Liver (tissue), 9 donors: ENCODE data around the gene PINLYP. TPM values are rescaled to one million over a fixed set of nuclear protein-coding genes. Genes with fewer than 3 reads are reported as not detected.

Experiments used
- DNase-seq: peaks from one replicate; pipeline ENCODE4 v3.0.0-alpha.2; 2017; ENCODE audit warnings: low spot score
- H3K27ac ChIP-seq, 2 donors: one replicate each; pipeline ENCODE4 v1.7.0; 2013; ENCODE audit warnings: inconsistent platforms in 2 of 2, low read length in 2 of 2, control low read depth in 1 of 2, low read depth in 1 of 2, mild to moderate bottlenecking in 1 of 2
- H3K27me3 ChIP-seq, 4 donors: one replicate each; pipeline versions ENCODE4 v1.6.1 to v1.7.0; 2013; ENCODE audit warnings: low read length in 3 of 4, inconsistent platforms in 1 of 4, mild to moderate bottlenecking in 1 of 4, moderate library complexity in 1 of 4; ENCODE audit not compliant: control insufficient read depth in 4 of 4, insufficient read depth in 4 of 4
- H3K36me3 ChIP-seq, 4 donors: one replicate each; pipeline versions ENCODE4 v1.6.1 to v1.7.0; 2013; ENCODE audit warnings: low read length in 3 of 4, mild to moderate bottlenecking in 3 of 4, low read depth in 1 of 4, moderate library complexity in 1 of 4; ENCODE audit not compliant: control insufficient read depth in 4 of 4, insufficient read depth in 3 of 4
- H3K4me1 ChIP-seq, 4 donors: one replicate each; pipeline versions ENCODE4 v1.6.1 to v1.7.0; 2013; ENCODE audit warnings: low read length in 3 of 4, mild to moderate bottlenecking in 3 of 4, moderate library complexity in 1 of 4; ENCODE audit not compliant: control insufficient read depth in 4 of 4, insufficient read depth in 4 of 4
- H3K4me3 ChIP-seq, 3 donors: one replicate each; pipeline versions ENCODE4 v1.6.1 to v1.7.0; 2013; ENCODE audit warnings: low read length in 3 of 3, control low read depth in 1 of 3, low read depth in 1 of 3, mild to moderate bottlenecking in 1 of 3
- H3K9ac ChIP-seq, 2 donors: one replicate each; pipeline ENCODE4 v1.7.0; 2013; ENCODE audit warnings: low read length in 2 of 2, mild to moderate bottlenecking in 2 of 2, moderate library complexity in 2 of 2, control low read depth in 1 of 2, low read depth in 1 of 2
- H3K9me3 ChIP-seq, 4 donors: one replicate each; pipeline versions ENCODE4 v1.6.1 to v1.7.0; 2013; ENCODE audit warnings: low read length in 3 of 4; ENCODE audit not compliant: control insufficient read depth in 4 of 4
- CTCF ChIP-seq: fragments of 150-350 bp; IDR thresholded peaks from 2 replicates; pipeline ENCODE4 v1.5.1; 2017; ENCODE audit warnings: improper control_type of control experiment, low read depth, low read length; ENCODE audit not compliant: missing input control
- EGR1 ChIP-seq, 2 donors: IDR thresholded peaks; 2 replicates each; pipeline ENCODE4 v1.6.1; 2016 to 2018; ENCODE audit warnings: antibody characterized with exemption in 2 of 2, low read depth in 2 of 2
- FOXA1 ChIP-seq: IDR thresholded peaks from 2 replicates; pipeline ENCODE4 v1.6.1; 2016; ENCODE audit warnings: antibody characterized with exemption
- FOXA2 ChIP-seq: IDR thresholded peaks from 2 replicates; pipeline ENCODE4 v1.6.1; 2016; ENCODE audit warnings: antibody characterized with exemption
- HNF4A ChIP-seq, 2 donors: conservative IDR thresholded peaks; 2 replicates each; pipeline ENCODE4 v1.6.1; 2016; ENCODE audit warnings: antibody characterized with exemption in 2 of 2, mild to moderate bottlenecking in 2 of 2
- HNF4G ChIP-seq: IDR thresholded peaks from 2 replicates; pipeline ENCODE4 v1.6.1; 2016; ENCODE audit warnings: antibody characterized with exemption
- JUND ChIP-seq, 2 donors: IDR thresholded peaks; 2 replicates each; pipeline ENCODE4 v1.6.1; 2016; ENCODE audit warnings: antibody characterized with exemption in 2 of 2
- MAX ChIP-seq: IDR thresholded peaks from 2 replicates; pipeline ENCODE4 v1.6.1; 2016; ENCODE audit warnings: antibody characterized with exemption
- REST ChIP-seq: IDR thresholded peaks from 2 replicates; pipeline ENCODE4 v1.6.1; 2016; ENCODE audit warnings: antibody characterized with exemption, mild to moderate bottlenecking
- RXRA ChIP-seq, 2 donors: IDR thresholded peaks; 2 replicates each; pipeline ENCODE4 v1.6.1; 2017 to 2018; ENCODE audit warnings: antibody characterized with exemption in 2 of 2, mild to moderate bottlenecking in 1 of 2
- SP1 ChIP-seq: IDR thresholded peaks from 2 replicates; pipeline ENCODE4 v1.6.1; 2018; ENCODE audit warnings: antibody characterized with exemption, mild to moderate bottlenecking
- TAF1 ChIP-seq: conservative IDR thresholded peaks from 2 replicates; pipeline ENCODE4 v1.6.1; 2016; ENCODE audit warnings: antibody characterized with exemption, mild to moderate bottlenecking
- YY1 ChIP-seq: IDR thresholded peaks from 2 replicates; pipeline ENCODE4 v1.6.1; 2016; ENCODE audit warnings: antibody characterized with exemption, mild to moderate bottlenecking
- ZBTB33 ChIP-seq: IDR thresholded peaks from 2 replicates; pipeline ENCODE4 v1.6.1; 2016; ENCODE audit warnings: antibody characterized with exemption
- WGBS: extraction: QIAGEN DNeasy Blood & Tissue Kit; methylation state at CpG from one replicate; pipeline ENCODE4 v1.1.7; 2013; 5-methylcytosine and 5-hydroxymethylcytosine counted together
- polyA plus RNA-seq, 2 donors: library from polyadenylated mRNA; stranded (reverse) in 1 of 2; unstranded in 1 of 2; fragments of 200-250 nt in 1 of 2; fragments of >200 nt in 1 of 2; fragmentation: Nextera tagmentation in 1 of 2; extraction: Ambion mirVana in 1 of 2; gene quantifications; one replicate each; pipeline versions ENCODE4 v1.2.1 to v1.2.3, GENCODE V29; 2013 to 2015
- total RNA-seq, 2 donors: library from RNA; depleted of rRNA; stranded (reverse); fragments of >200 nt; gene quantifications; one replicate each; pipeline ENCODE4 v1.2.3, GENCODE V29; 2014
- donor health status: healthy.
- donor health status: healthy.
- donor health status: healthy.
- donor health status: healthy.
- donor health status: healthy.

The PINLYP gene
- total and polyA plus RNA-seq, 4 donors: 0.42 to 4.3 (median 0.57) TPM

- no peaks in the 10 kb centered on the region for H3K9me3 ChIP-seq
- peaks cover 0 to 16% (median 11%) of the 10 kb centered on the region in 4 donors for H3K4me1 ChIP-seq
- no peak for DNase-seq
- peak overlapping the region; percentile 56 to 96 for H3K9ac ChIP-seq
- H3K4me3 ChIP-seq: peak overlapping the region; percentile 70 to 100 (median 93)
- peak overlapping the region; percentile 83 to 91 for H3K27ac ChIP-seq
- 50% methylated on average over 23 of the region's 23 CpGs for WGBS
- no peaks in the 10 kb centered on the region for H3K27me3 ChIP-seq
- H3K36me3 ChIP-seq: no peaks in the 10 kb centered on the region
- no peak for TF ChIP-seq EGR1 (IDR thresholded peaks at IDR 0.05; ENCODE audit: low read depth in 2 of 2)
- no peak for TF ChIP-seq SP1
These were observed 44.7 kb downstream of the PINLYP start for GRCh38 chr19:43620061-43621001.

- Histone ChIP-seq H3K4me3 (no peak overlapping the region), H3K9ac (no peak overlapping the region), H3K4me1 (peaks cover 0 to 16% (median 11%) of the 10 kb centered on the region in 4 donors), H3K36me3 (no peaks in the 10 kb centered on the region), H3K9me3 (no peaks in the 10 kb centered on the region), H3K27ac (no peak overlapping the region), H3K27me3 (no peaks in the 10 kb centered on the region)
- TF ChIP-seq HNF4G: no peak
- TF ChIP-seq REST: no peak
- TF ChIP-seq CTCF: no peak
- TF ChIP-seq HNF4A (conservative IDR thresholded peaks at IDR 0.05): no peak
- no peak for TF ChIP-seq TAF1
- TF ChIP-seq FOXA2: no peak
- TF ChIP-seq MAX: no peak
- TF ChIP-seq ZBTB33: no peak
- no peak for TF ChIP-seq RXRA (IDR thresholded peaks at IDR 0.05)
- TF ChIP-seq FOXA1: no peak
- no peak for TF ChIP-seq EGR1 (IDR thresholded peaks at IDR 0.05; ENCODE audit: low read depth in 2 of 2)
- no peak for TF ChIP-seq JUND (IDR thresholded peaks at IDR 0.05)
- TF ChIP-seq YY1: no peak
- WGBS: 75% methylated on average over 4 of the region's 4 CpGs
- DNase-seq: no peak
These were observed 46.5 kb downstream of the PINLYP start for GRCh38 chr19:43622070-43622469.
